Measurements from ENCODE around the gene ABCA12. TPM values are rescaled to one million over a fixed set of nuclear protein-coding genes. Genes with fewer than 3 reads are reported as not detected.

Gene ABCA12
- total RNA-seq, 1 donor from 2014 or later = 7.7 TPM

GRCh38 chr2:215149486-215149885 lies 11.1 kb upstream of the ABCA12 start:
- TF ChIP-seq CTCF (IDR thresholded peaks at IDR 0.05; ENCODE audit: insufficient read depth, low read length, poor library complexity, severe bottlenecking) = no peak
- DNase-seq (ENCODE audit: low read depth) = no peak

GRCh38 chr2:215149060-215149459 lies 10.6 kb upstream of the ABCA12 start:
- Histone ChIP-seq H3K36me3 (ENCODE audit: control insufficient read depth, insufficient read depth, low read length) (no peaks in the 10 kb centered on the region), H3K4me3 (ENCODE audit: low read depth, low read length) (no peak overlapping the region), H3K27me3 (ENCODE audit: control insufficient read depth, insufficient read depth, low read length) (no peaks in the 10 kb centered on the region)
- TF ChIP-seq CTCF (IDR thresholded peaks at IDR 0.05; ENCODE audit: insufficient read depth, low read length, poor library complexity, severe bottlenecking) = no peak
- DNase-seq (ENCODE audit: low read depth) = no peak

More at GRCh38 chr2:215149486-215149885, 11.1 kb upstream of the ABCA12 start:
- H3K36me3 ChIP-seq (ENCODE audit: control insufficient read depth, insufficient read depth, low read length) = no peaks in the 10 kb centered on the region
- no peaks in the 10 kb centered on the region for H3K27me3 ChIP-seq (ENCODE audit: control insufficient read depth, insufficient read depth, low read length)
- no peak overlapping the region for H3K4me3 ChIP-seq (ENCODE audit: low read depth, low read length)

- no peak for TF ChIP-seq CTCF (IDR thresholded peaks at IDR 0.05; ENCODE audit: insufficient read depth, low read length, poor library complexity, severe bottlenecking)
- no peak for DNase-seq (ENCODE audit: low read depth)
- Histone ChIP-seq H3K36me3 (ENCODE audit: control insufficient read depth, insufficient read depth, low read length) (no peaks in the 10 kb centered on the region), H3K4me3 (ENCODE audit: low read depth, low read length) (no peak overlapping the region), H3K27me3 (ENCODE audit: control insufficient read depth, insufficient read depth, low read length) (no peaks in the 10 kb centered on the region)
Measured at GRCh38 chr2:215145611-215146010, 7.2 kb upstream of the ABCA12 start.

GRCh38 chr2:215144106-215144875 lies 5.9 kb upstream of the ABCA12 start:
- no peaks in the 10 kb centered on the region for H3K36me3 ChIP-seq (ENCODE audit: control insufficient read depth, insufficient read depth, low read length)
- no peak overlapping the region for H3K4me3 ChIP-seq (ENCODE audit: low read depth, low read length)

GRCh38 chr2:215143458-215143857 lies 5.0 kb upstream of the ABCA12 start:
- no peak overlapping the region for H3K4me3 ChIP-seq (ENCODE audit: low read depth, low read length)
- TF ChIP-seq CTCF (IDR thresholded peaks at IDR 0.05; ENCODE audit: insufficient read depth, low read length, poor library complexity, severe bottlenecking) = no peak
- H3K36me3 ChIP-seq (ENCODE audit: control insufficient read depth, insufficient read depth, low read length) = no peaks in the 10 kb centered on the region
- no peaks in the 10 kb centered on the region for H3K27me3 ChIP-seq (ENCODE audit: control insufficient read depth, insufficient read depth, low read length)
- DNase-seq (ENCODE audit: low read depth) = no peak

More at GRCh38 chr2:215144106-215144875, 5.9 kb upstream of the ABCA12 start:
- TF ChIP-seq CTCF (IDR thresholded peaks at IDR 0.05; ENCODE audit: insufficient read depth, low read length, poor library complexity, severe bottlenecking) = no peak
- no peak for DNase-seq (ENCODE audit: low read depth)
- no peaks in the 10 kb centered on the region for H3K27me3 ChIP-seq (ENCODE audit: control insufficient read depth, insufficient read depth, low read length)

- Histone ChIP-seq H3K4me3 (ENCODE audit: low read depth, low read length) (no peak overlapping the region), H3K27me3 (ENCODE audit: control insufficient read depth, insufficient read depth, low read length) (no peaks in the 10 kb centered on the region), H3K36me3 (ENCODE audit: control insufficient read depth, insufficient read depth, low read length) (no peaks in the 10 kb centered on the region)
- no peak for TF ChIP-seq CTCF (IDR thresholded peaks at IDR 0.05; ENCODE audit: insufficient read depth, low read length, poor library complexity, severe bottlenecking)
- DNase-seq (ENCODE audit: low read depth) = no peak
Measured at GRCh38 chr2:215141706-215142105, 3.3 kb upstream of the ABCA12 start.

All from kidney epithelial cell (primary cell).